Vagina (tissue), 2 donors: ENCODE data around the gene HAUS8.

Source experiments
- POLR2A ChIP-seq, 2 donors: fragments of 450-650 bp; IDR thresholded peaks; one replicate each; pipeline ENCODE4 v1.6.1; 2017; ENCODE audit warnings: antibody characterized with exemption in 2 of 2, mild to moderate bottlenecking in 2 of 2, moderate library complexity in 2 of 2
- POLR2AphosphoS5 ChIP-seq, 2 donors: sonication (generic); formaldehyde crosslinking; IDR thresholded peaks; one replicate each; pipeline ENCODE4 v1.9.0; 2017; ENCODE audit warnings: antibody characterized with exemption in 2 of 2, mild to moderate bottlenecking in 2 of 2, low read depth in 1 of 2; ENCODE audit not compliant: insufficient read depth in 1 of 2
- TF ChIP-seq, protein P1 (sequence below), 3 experiments: fragments of 450-650 bp in 2 of 3; fragments of 200-600 bp in 1 of 3; sonication (generic) in 1 of 3; IDR thresholded peaks; one replicate each; pipeline ENCODE4 v1.5.1; 2017 to 2019; ENCODE audit warnings: antibody characterized with exemption in 3 of 3, mild to moderate bottlenecking in 2 of 3, moderate library complexity in 2 of 3

DNA sequence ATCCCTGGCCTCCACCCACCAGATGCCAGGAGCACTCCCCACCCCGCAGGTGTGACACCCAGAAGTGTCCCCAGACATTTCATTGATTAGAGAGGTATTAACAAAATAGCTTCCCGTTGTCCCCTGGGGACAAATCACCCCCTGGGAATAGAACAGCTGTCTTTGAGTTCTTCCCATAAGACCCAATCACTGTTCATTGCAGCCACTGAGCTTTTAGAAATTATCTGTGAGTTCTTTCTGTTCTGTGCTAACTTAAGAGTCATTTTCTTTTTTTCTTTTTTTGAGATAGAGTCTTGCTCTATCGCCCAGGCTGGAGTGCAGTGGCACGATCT is 33.2 kb upstream of the HAUS8 start:
- TF ChIP-seq POLR2A (IDR thresholded peaks at IDR 0.05) = no peak
- TF ChIP-seq POLR2AphosphoS5 (IDR thresholded peaks at IDR 0.05; ENCODE audit: insufficient read depth in 1 of 2, low read depth in 1 of 2) = no peak
- TF ChIP-seq, protein P1, sequence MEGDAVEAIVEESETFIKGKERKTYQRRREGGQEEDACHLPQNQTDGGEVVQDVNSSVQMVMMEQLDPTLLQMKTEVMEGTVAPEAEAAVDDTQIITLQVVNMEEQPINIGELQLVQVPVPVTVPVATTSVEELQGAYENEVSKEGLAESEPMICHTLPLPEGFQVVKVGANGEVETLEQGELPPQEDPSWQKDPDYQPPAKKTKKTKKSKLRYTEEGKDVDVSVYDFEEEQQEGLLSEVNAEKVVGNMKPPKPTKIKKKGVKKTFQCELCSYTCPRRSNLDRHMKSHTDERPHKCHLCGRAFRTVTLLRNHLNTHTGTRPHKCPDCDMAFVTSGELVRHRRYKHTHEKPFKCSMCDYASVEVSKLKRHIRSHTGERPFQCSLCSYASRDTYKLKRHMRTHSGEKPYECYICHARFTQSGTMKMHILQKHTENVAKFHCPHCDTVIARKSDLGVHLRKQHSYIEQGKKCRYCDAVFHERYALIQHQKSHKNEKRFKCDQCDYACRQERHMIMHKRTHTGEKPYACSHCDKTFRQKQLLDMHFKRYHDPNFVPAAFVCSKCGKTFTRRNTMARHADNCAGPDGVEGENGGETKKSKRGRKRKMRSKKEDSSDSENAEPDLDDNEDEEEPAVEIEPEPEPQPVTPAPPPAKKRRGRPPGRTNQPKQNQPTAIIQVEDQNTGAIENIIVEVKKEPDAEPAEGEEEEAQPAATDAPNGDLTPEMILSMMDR (IDR thresholded peaks at IDR 0.05) = no peak
